ENCODE measurements around the gene SERPINH1. TPM values are rescaled to one million over a fixed set of nuclear protein-coding genes. Genes with fewer than 3 reads are reported as not detected.

SERPINH1 gene
- total and polyA plus RNA-seq, 4 donors = 112 to 585 (median 287) TPM

- Histone ChIP-seq H3K36me3 (ENCODE audit: control insufficient read depth in 4 of 4, insufficient read depth in 4 of 4, low read length in 4 of 4) (no peaks in the 10 kb centered on the region), H3K27ac (ENCODE audit: low read depth in 1 of 2, low read length in 1 of 2) (peak overlapping the region; percentile 2 to 86), H3K9ac (ENCODE audit: insufficient read depth in 1 of 2, low read length in 2 of 2) (peak overlapping the region in 1 of 2 donors; percentile 33), H3K4me1 (ENCODE audit: control insufficient read depth in 5 of 5, insufficient read depth in 5 of 5, low read length in 5 of 5) (peaks cover 3 to 47% (median 26%) of the 10 kb centered on the region in 5 donors), H3K27me3 (ENCODE audit: control insufficient read depth in 3 of 3, insufficient read depth in 3 of 3, low read length in 2 of 3) (no peaks in the 10 kb centered on the region), H3K4me3 (no peak overlapping the region), H3K9me3 (ENCODE audit: control insufficient read depth in 4 of 4, insufficient read depth in 3 of 4, low read length in 3 of 4) (no peaks in the 10 kb centered on the region)
- no peak for ATAC-seq (ENCODE audit: insufficient read depth, low FRiP score)
- 66 to 100% methylated on average over 1 of the region's 1 CpG for WGBS, 2 donors
- DNase-seq = no peak
- TF ChIP-seq CTCF (IDR thresholded peaks at IDR 0.05; ENCODE audit: control extremely low read depth, extremely low read depth) = no peak
These were observed 8.2 kb upstream of the SERPINH1 start for GRCh38 chr11:75553889-75554257.

- H3K4me3 ChIP-seq = no peak overlapping the region
- peak; percentile 67 for ATAC-seq (ENCODE audit: insufficient read depth, low FRiP score)
- WGBS, 2 donors = 55 to 57% methylated on average over 21 of the region's 21 CpGs
- H3K36me3 ChIP-seq (ENCODE audit: control insufficient read depth in 4 of 4, insufficient read depth in 4 of 4, low read length in 4 of 4) = no peaks in the 10 kb centered on the region
- H3K4me1 ChIP-seq (ENCODE audit: control insufficient read depth in 5 of 5, insufficient read depth in 5 of 5, low read length in 5 of 5) = peaks cover 5 to 53% (median 30%) of the 10 kb centered on the region in 5 donors
- peak overlapping the region; percentile 71 to 86 for H3K27ac ChIP-seq (ENCODE audit: low read depth in 1 of 2, low read length in 1 of 2)
- no peaks in the 10 kb centered on the region for H3K27me3 ChIP-seq (ENCODE audit: control insufficient read depth in 3 of 3, insufficient read depth in 3 of 3, low read length in 2 of 3)
- TF ChIP-seq CTCF (IDR thresholded peaks at IDR 0.05; ENCODE audit: control extremely low read depth, extremely low read depth) = no peak
- no peaks in the 10 kb centered on the region for H3K9me3 ChIP-seq (ENCODE audit: control insufficient read depth in 4 of 4, insufficient read depth in 3 of 4, low read length in 3 of 4)
- DNase-seq = peak; percentile 99 to 100 (median 99)
- peak overlapping the region in 1 of 2 donors; percentile 73 for H3K9ac ChIP-seq (ENCODE audit: insufficient read depth in 1 of 2, low read length in 2 of 2)
These were observed 7.6 kb upstream of the SERPINH1 start for GRCh38 chr11:75554258-75555022.

GRCh38 chr11:75555079-75555811 is 6.8 kb upstream of the SERPINH1 start:
- H3K27me3 ChIP-seq (ENCODE audit: control insufficient read depth in 3 of 3, insufficient read depth in 3 of 3, low read length in 2 of 3) = no peaks in the 10 kb centered on the region
- H3K9ac ChIP-seq (ENCODE audit: insufficient read depth in 1 of 2, low read length in 2 of 2) = peak overlapping the region in 1 of 2 donors; percentile 73
- H3K4me3 ChIP-seq = no peak overlapping the region
- no peaks in the 10 kb centered on the region for H3K36me3 ChIP-seq (ENCODE audit: control insufficient read depth in 4 of 4, insufficient read depth in 4 of 4, low read length in 4 of 4)
- no peak for TF ChIP-seq CTCF (IDR thresholded peaks at IDR 0.05; ENCODE audit: control extremely low read depth, extremely low read depth)
- peak overlapping the region; percentile 71 to 86 for H3K27ac ChIP-seq (ENCODE audit: low read depth in 1 of 2, low read length in 1 of 2)
- ATAC-seq (ENCODE audit: insufficient read depth, low FRiP score) = no peak
- H3K4me1 ChIP-seq (ENCODE audit: control insufficient read depth in 5 of 5, insufficient read depth in 5 of 5, low read length in 5 of 5) = peaks cover 5 to 58% (median 34%) of the 10 kb centered on the region in 5 donors
- H3K9me3 ChIP-seq (ENCODE audit: control insufficient read depth in 4 of 4, insufficient read depth in 3 of 4, low read length in 3 of 4) = no peaks in the 10 kb centered on the region
- DNase-seq = no peak
- 89 to 90% methylated on average over 12 of the region's 12 CpGs for WGBS, 2 donors

Measured in lung (tissue), 12 donors.